ENCODE data around the gene SLC16A12.
"Not testable (repeated sequence)": the region's sequence is repeated elsewhere in the genome, so short reads cannot be mapped to it uniquely, and the experiment has no call there.

SLC16A12 gene

GRCh38 chr10:89547853-89548513 is 12.6 kb upstream of the SLC16A12 start:
- no peak for DNase-seq

- DNase-seq, result not testable (repeated sequence)
Observed at GRCh38 chr10:89546651-89547050, 11.3 kb upstream of the SLC16A12 start.

- DNase-seq, result no peak
Observed at GRCh38 chr10:89543841-89544240, 8.4 kb upstream of the SLC16A12 start.

- no peak for DNase-seq
Observed at GRCh38 chr10:89540420-89540949, 5.1 kb upstream of the SLC16A12 start.

GRCh38 chr10:89537364-89537763 is 2.0 kb upstream of the SLC16A12 start:
- no peak for DNase-seq

- no peak for DNase-seq
Observed at GRCh38 chr10:89536013-89536354, 590 bp upstream of the SLC16A12 start.

- no peak for DNase-seq
Observed at GRCh38 chr10:89534826-89535166, 598 bp downstream of the SLC16A12 start.

GRCh38 chr10:89532476-89532875 is 2.9 kb downstream of the SLC16A12 start:
- no peak for DNase-seq

- DNase-seq, result no peak
Observed at GRCh38 chr10:89531359-89531758, 4.0 kb downstream of the SLC16A12 start.

GRCh38 chr10:89529711-89530110 is 5.7 kb downstream of the SLC16A12 start:
- DNase-seq, result not testable (repeated sequence)

- no peak for DNase-seq
Observed at GRCh38 chr10:89526358-89526757, 9.0 kb downstream of the SLC16A12 start.

- no peak for DNase-seq
Observed at GRCh38 chr10:89525556-89525955, 9.8 kb downstream of the SLC16A12 start.

- no peak for DNase-seq
Observed at GRCh38 chr10:89524279-89524678, 11.1 kb downstream of the SLC16A12 start.

- no peak for DNase-seq
Observed at GRCh38 chr10:89523274-89523673, 12.1 kb downstream of the SLC16A12 start.

- no peak for DNase-seq
Observed at GRCh38 chr10:89522463-89522862, 12.9 kb downstream of the SLC16A12 start.

GRCh38 chr10:89521368-89521767 is 14.0 kb downstream of the SLC16A12 start:
- DNase-seq, result no peak

- DNase-seq, result no peak
Observed at GRCh38 chr10:89520706-89521105, 14.7 kb downstream of the SLC16A12 start.

- DNase-seq, result no peak
Observed at GRCh38 chr10:89518876-89519842, 16.2 kb downstream of the SLC16A12 start.

- no peak for DNase-seq
Observed at GRCh38 chr10:89518108-89518507, 17.3 kb downstream of the SLC16A12 start.

GRCh38 chr10:89516149-89516832 is 19.1 kb downstream of the SLC16A12 start:
- no peak for DNase-seq

- DNase-seq, result no peak
Observed at GRCh38 chr10:89515031-89515841, 20.2 kb downstream of the SLC16A12 start.

GRCh38 chr10:89513206-89513605 is 22.2 kb downstream of the SLC16A12 start:
- no peak for DNase-seq
